AG04450 (cell line): ENCODE results near the gene PLIN5. TPM values are rescaled to one million over a fixed set of nuclear protein-coding genes. Genes with fewer than 3 reads are reported as not detected.

ENCODE experiments used
- CTCF ChIA-PET: fragments of 300-600, 350-600 bp; formaldehyde crosslinking; extraction: SDS; loops from one replicate; lab custom pipeline; 2022; ENCODE audit warnings: antibody characterized with exemption, inconsistent platforms; lab: Charles Lee
- POLR2A ChIA-PET: fragments of 350-600 bp; formaldehyde crosslinking; extraction: SDS; loops from one replicate; lab custom pipeline; 2021; ENCODE audit warnings: antibody characterized with exemption, inconsistent platforms; lab: Yijun Ruan, JAX
- DNase-seq: peaks from one replicate; pipeline ENCODE4 v3.0.0-alpha.2; 2011; ENCODE audit warnings: low read depth, low spot score
- H3K27ac ChIP-seq: one replicate; pipeline ENCODE4 v1.5.1; 2012; ENCODE audit warnings: low read depth, low read length, control low read depth
- H3K27me3 ChIP-seq: one replicate; pipeline ENCODE4 v1.6.0; 2012; ENCODE audit warnings: low read length; ENCODE audit not compliant: control insufficient read depth, insufficient read depth
- H3K4me3 ChIP-seq: 2 replicates; pipeline ENCODE4 v1.5.1; 2011; ENCODE audit warnings: mild to moderate bottlenecking, low read depth, low read length, control low read depth
- H3K9me3 ChIP-seq: 2 replicates; pipeline ENCODE4 v1.5.1; 2012; ENCODE audit warnings: low read length; ENCODE audit not compliant: control insufficient read depth, insufficient read depth
- CTCF ChIP-seq: IDR thresholded peaks from 2 replicates; pipeline ENCODE4 v1.5.1; 2011; ENCODE audit warnings: low read depth, low read length, control low read depth, inconsistent platforms
- polyA plus RNA-seq: library from polyadenylated mRNA; depleted of rRNA; stranded (reverse); fragments of >200 nt; gene quantifications from 2 replicates; pipeline ENCODE4 v1.2.3, GENCODE V29; 2011; rRNA removed

The PLIN5 gene
- polyA plus RNA-seq, 1 experiment: not detected

DNA sequence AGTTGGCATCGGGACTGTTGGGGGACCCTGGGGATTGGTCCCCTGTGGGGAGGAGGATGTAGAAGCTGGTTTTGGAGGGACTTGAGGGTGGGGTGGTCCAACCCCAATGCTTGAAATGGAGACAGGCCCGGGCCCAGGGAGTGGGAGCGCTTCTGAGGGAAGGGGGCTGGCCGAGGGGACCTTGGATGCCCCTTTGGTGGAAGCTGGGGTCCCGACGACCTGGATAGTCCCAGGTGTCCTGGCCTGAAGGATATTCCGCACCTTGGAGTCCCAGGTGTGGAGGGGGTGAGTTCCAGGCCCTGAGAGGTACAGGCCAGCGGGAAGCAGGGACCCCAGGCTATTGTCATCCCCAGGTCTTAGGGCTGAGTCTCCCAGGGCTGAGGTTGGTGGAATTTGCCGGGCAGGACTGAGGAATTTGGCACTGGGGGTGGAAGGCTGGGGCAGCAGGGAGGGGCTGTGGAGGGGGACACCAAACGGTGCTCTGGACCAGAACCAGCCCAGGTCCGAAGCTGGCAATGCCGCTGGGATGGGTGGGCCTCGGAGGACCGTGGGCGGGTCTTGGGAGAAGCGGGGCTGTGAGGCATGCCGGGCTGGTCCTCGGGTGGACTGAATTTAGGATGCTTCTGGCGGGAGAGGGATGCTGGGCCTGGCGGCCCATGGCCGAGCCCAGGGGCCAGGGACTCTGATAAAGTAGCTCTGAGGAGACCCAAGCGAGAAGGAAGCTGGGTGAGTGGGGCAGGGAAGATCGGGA, 61.1 kb downstream of the PLIN5 start:
- peak overlapping the region; percentile 39 for H3K27ac ChIP-seq
- POLR2A ChIA-PET: no interaction called here
- H3K4me3 ChIP-seq: peak overlapping the region; percentile 79
- CTCF ChIA-PET: interaction anchor here (0.5 to 1.2 kb wide), 5 partner anchors 17 to 337 kb away, joined by 3 to 6 read pairs (median 3); partner anchors contain the start of gene UBXN6
- no peaks in the 10 kb centered on the region for H3K27me3 ChIP-seq
- no peak for TF ChIP-seq CTCF
- peaks cover 4% of the 10 kb centered on the region; the same call in 1 of the 2 replicates for H3K9me3 ChIP-seq
- no peak for DNase-seq

DNA sequence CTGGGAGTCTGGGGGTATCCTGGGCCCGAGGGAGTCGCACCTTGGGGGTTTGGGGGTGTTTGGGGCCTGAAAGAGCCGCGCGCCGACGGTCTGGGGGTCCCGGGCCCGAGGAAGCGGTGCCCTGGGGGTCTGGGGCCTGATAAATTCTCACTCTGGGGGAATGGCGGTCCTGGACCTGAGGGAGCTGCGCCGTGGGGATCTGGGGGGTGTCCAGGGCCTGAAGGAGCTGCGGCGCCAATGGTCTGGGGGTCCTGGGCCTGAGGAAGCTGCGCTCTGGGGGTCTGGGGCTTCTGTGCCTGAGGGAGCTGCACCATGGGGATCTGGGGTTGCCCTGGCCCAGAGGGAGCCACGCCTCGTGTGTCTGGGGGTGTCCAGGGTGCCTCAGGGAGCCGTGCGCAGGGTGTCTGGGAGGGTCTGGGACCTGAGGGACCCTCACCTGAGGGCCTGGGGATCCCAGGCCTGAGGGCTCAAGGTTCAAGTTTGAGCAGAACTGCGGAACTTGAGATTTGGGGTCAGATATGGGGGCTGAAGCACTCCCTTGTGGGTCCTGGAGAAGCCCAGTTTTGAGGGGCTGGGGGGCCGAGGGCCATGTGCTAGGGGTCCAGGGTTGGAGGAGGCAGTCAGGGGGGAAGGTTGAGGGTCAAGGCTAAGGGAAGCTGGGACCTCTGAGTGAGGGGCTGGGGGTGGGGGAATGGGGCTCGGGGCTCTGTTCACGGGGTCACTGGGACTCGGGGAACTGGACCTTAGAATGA, 61.8 kb downstream of the PLIN5 start:
- H3K4me3 ChIP-seq: peak overlapping the region; percentile 79
- no peaks in the 10 kb centered on the region for H3K27me3 ChIP-seq
- H3K27ac ChIP-seq: no peak overlapping the region
- POLR2A ChIA-PET: interaction anchor here (1.2 kb wide), 1 partner anchor 71 kb away, joined by 3 read pairs; no protein-coding TSS in a partner anchor
- H3K9me3 ChIP-seq: peaks cover 4% of the 10 kb centered on the region; the same call in 1 of the 2 replicates
- no peak for TF ChIP-seq CTCF
- CTCF ChIA-PET: interaction anchor here (1.0 kb wide), 1 partner anchor 127 kb away, joined by 3 read pairs; no protein-coding TSS in a partner anchor
- DNase-seq: no peak

Other genes with a start within 250 kb of the PLIN5 start
- gene TMIGD2, start 232.8 kb downstream of the PLIN5 start, polyA plus RNA-seq: not detected in 2 replicates
- 6.8 and 8.9 TPM in 2 replicates for gene FSD1, start 230.6 kb downstream of the PLIN5 start, polyA plus RNA-seq
- gene STAP2, start 196.4 kb downstream of the PLIN5 start, polyA plus RNA-seq: 5.3 and 7.4 TPM in 2 replicates
- gene MPND, start 191.7 kb downstream of the PLIN5 start, polyA plus RNA-seq: 5.1 and 6.5 TPM in 2 replicates
- 40.2 and 57.9 TPM in 2 replicates for gene SH3GL1, start 134.7 kb downstream of the PLIN5 start, polyA plus RNA-seq
- gene CHAF1A, start 132.6 kb downstream of the PLIN5 start, polyA plus RNA-seq: 5.0 and 6.0 TPM in 2 replicates
- 45.2 and 58.3 TPM in 2 replicates for gene UBXN6, start 77.4 kb downstream of the PLIN5 start, polyA plus RNA-seq
- gene HDGFL2, start 62.9 kb downstream of the PLIN5 start, polyA plus RNA-seq: 23.5 and 28.2 TPM in 2 replicates
- 0.07 and 0.11 TPM in 2 replicates for gene PLIN4, start 16.7 kb downstream of the PLIN5 start, polyA plus RNA-seq
- 0.05 and 0.07 TPM in 2 replicates for gene LRG1, start 4.8 kb upstream of the PLIN5 start, polyA plus RNA-seq
- 0.66 and 1.1 TPM in 2 replicates for gene SEMA6B, start 24.5 kb upstream of the PLIN5 start, polyA plus RNA-seq
- gene TNFAIP8L1, start 104.3 kb upstream of the PLIN5 start, polyA plus RNA-seq: 4.1 and 4.7 TPM in 2 replicates
- gene MYDGF, start 135.1 kb upstream of the PLIN5 start, polyA plus RNA-seq: 126 and 160 TPM in 2 replicates
- 5.6 and 9.0 TPM in 2 replicates for gene DPP9, start 188.6 kb upstream of the PLIN5 start, polyA plus RNA-seq